Thyroid gland (tissue), 4 donors: ENCODE measurements around the gene KRTAP5-4.
"Not testable (repeated sequence)": the region's sequence is repeated elsewhere in the genome, so short reads cannot be mapped to it uniquely, and the experiment has no call there.

Experiments
- CTCF ChIP-seq, 6 experiments: fragments of 200-600 bp in 3 of 6; fragments of 450-650 bp in 3 of 6; sonication (generic) in 3 of 6; IDR thresholded peaks; one replicate each; pipeline ENCODE4 v1.5.1; 2016 to 2019; ENCODE audit warnings: antibody characterized with exemption in 6 of 6, mild to moderate bottlenecking in 2 of 6, inconsistent platforms in 1 of 6, moderate library complexity in 1 of 6
- POLR2A ChIP-seq, 2 donors: fragments of 450-650 bp; IDR thresholded peaks; one replicate each; pipeline ENCODE4 v1.6.1; 2017; ENCODE audit warnings: antibody characterized with exemption in 2 of 2, mild to moderate bottlenecking in 2 of 2, moderate library complexity in 1 of 2

DNA sequence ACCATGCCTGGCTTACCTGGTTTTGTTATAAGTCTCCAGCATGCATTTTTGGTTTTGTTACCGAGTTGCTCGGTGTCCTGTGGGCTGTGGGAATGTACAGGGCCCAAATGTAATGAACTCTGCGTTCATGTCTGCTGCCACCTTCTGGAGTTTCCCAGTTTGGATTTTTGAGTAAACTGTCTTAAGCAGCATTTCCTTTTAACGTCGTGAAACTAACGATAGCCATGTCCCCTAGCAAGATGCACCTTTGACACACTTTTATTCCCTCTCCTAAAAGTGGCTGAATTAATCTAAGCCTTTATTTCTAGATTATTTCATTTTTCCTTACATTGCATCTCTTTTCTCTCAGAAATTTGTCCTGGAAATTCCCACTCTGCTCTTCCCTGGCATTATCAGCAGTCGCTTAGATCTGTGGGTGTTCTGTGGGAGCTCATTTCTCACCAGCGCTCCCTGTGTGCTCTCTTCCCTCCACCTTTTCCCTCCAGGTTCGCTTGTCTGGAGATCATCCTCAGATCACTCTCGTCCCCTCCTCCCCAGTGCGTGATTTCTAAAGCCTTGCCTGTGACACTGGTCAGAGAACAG is 25.9 kb downstream of the KRTAP5-4 start:
- TF ChIP-seq CTCF, POLR2A (IDR thresholded peaks at IDR 0.05): not testable (repeated sequence)
